Measurements from ENCODE around the gene SP3. TPM values are rescaled to one million over a fixed set of nuclear protein-coding genes. Genes with fewer than 3 reads are reported as not detected.

The SP3 gene
- total and polyA plus RNA-seq, 12 donors, result 8.6 to 45.7 (median 40.7) TPM

GRCh38 chr2:173957517-173957916 lies 7.7 kb downstream of the SP3 start:
- peaks cover 0 to 12% (median 0%) of the 10 kb centered on the region in 11 donors for H3K9me3 ChIP-seq
- no peak for TF ChIP-seq CTCF (IDR thresholded peaks at IDR 0.05)
- no peak overlapping the region for H3K27ac ChIP-seq
- WGBS, 2 donors, result 67 to 74% methylated on average over 2 of the region's 2 CpGs
- peaks cover 0 to 72% (median 20%) of the 10 kb centered on the region in 9 donors for H3K36me3 ChIP-seq
- H3K4me3 ChIP-seq, result no peak overlapping the region
- no peak for ATAC-seq
- intact Hi-C loops (cut with DNase I), result no loop called here
- no peak for DNase-seq
- no peaks in the 10 kb centered on the region for H3K27me3 ChIP-seq
- peaks cover 0 to 100% (median 72%) of the 10 kb centered on the region in 9 donors for H3K4me1 ChIP-seq

GRCh38 chr2:173956454-173956853 lies 8.7 kb downstream of the SP3 start:
- WGBS, 2 donors, result 68 to 76% methylated on average over 3 of the region's 3 CpGs
- no peak overlapping the region for H3K27ac ChIP-seq
- intact Hi-C loops (cut with DNase I), result no loop called here
- ATAC-seq (no peak), DNase-seq (no peak)
- H3K4me1 ChIP-seq, result peaks cover 0 to 100% (median 71%) of the 10 kb centered on the region in 9 donors
- no peaks in the 10 kb centered on the region for H3K27me3 ChIP-seq
- peaks cover 0 to 68% (median 19%) of the 10 kb centered on the region in 9 donors for H3K36me3 ChIP-seq
- no peak for TF ChIP-seq CTCF (IDR thresholded peaks at IDR 0.05)
- peaks cover 0 to 8% (median 0%) of the 10 kb centered on the region in 11 donors for H3K9me3 ChIP-seq
- H3K4me3 ChIP-seq, result no peak overlapping the region

GRCh38 chr2:173955867-173956266 lies 9.3 kb downstream of the SP3 start:
- DNase-seq (no peak), ATAC-seq (no peak)
- H3K4me3 ChIP-seq, result no peak overlapping the region
- no peak for TF ChIP-seq CTCF (IDR thresholded peaks at IDR 0.05)
- WGBS, 2 donors, result 75 to 76% methylated on average over 2 of the region's 2 CpGs
- H3K9me3 ChIP-seq, result peaks cover 0 to 2% (median 0%) of the 10 kb centered on the region in 11 donors
- H3K4me1 ChIP-seq, result peaks cover 0 to 100% (median 74%) of the 10 kb centered on the region in 9 donors
- peaks cover 0 to 63% (median 19%) of the 10 kb centered on the region in 9 donors for H3K36me3 ChIP-seq
- no peaks in the 10 kb centered on the region for H3K27me3 ChIP-seq
- intact Hi-C loops (cut with DNase I), result no loop called here
- no peak overlapping the region for H3K27ac ChIP-seq

- ATAC-seq, result no peak
- Histone ChIP-seq H3K9me3 (no peaks in the 10 kb centered on the region), H3K4me3 (no peak overlapping the region), H3K36me3 (peaks cover 0 to 54% (median 19%) of the 10 kb centered on the region in 9 donors), H3K27ac (no peak overlapping the region), H3K27me3 (no peaks in the 10 kb centered on the region), H3K4me1 (peaks cover 0 to 100% (median 78%) of the 10 kb centered on the region in 9 donors)
- TF ChIP-seq CTCF (IDR thresholded peaks at IDR 0.05), result no peak
- WGBS, 2 donors, result 76 to 81% methylated on average over 4 of the region's 4 CpGs
- intact Hi-C loops (cut with DNase I), result no loop called here
- no peak for DNase-seq
Measured at GRCh38 chr2:173955004-173955403, 10.2 kb downstream of the SP3 start.

Data from heart right ventricle (tissue), 16 donors.